SK-N-MC (cell line): ENCODE data around the gene COQ2.

Experiments used
- EZH2 ChIP-seq: fragments of 200-600 bp; sonication (generic); IDR thresholded peaks from one replicate; pipeline ENCODE4 v1.6.1; 2017; ENCODE audit warnings: antibody characterized with exemption
- FOXP2 ChIP-seq: optimal IDR thresholded peaks from 2 replicates; pipeline ENCODE3; 2011; ENCODE audit warnings: mild to moderate bottlenecking, moderate library complexity; ENCODE audit not compliant: insufficient read depth; ENCODE audit errors: extremely low read length, control extremely low read depth
- POLR2AphosphoS5 ChIP-seq: IDR thresholded peaks from 2 replicates; pipeline ENCODE4 v1.6.1; 2012; ENCODE audit warnings: mild to moderate bottlenecking, low read depth, low read length, borderline replicate concordance

- TF ChIP-seq EZH2 (no peak), FOXP2 (no peak), POLR2AphosphoS5 (no peak)
These were observed 67.5 kb downstream of the COQ2 start for GRCh38 chr4:83216959-83217683.
